Measurements from ENCODE around the gene VOPP1. TPM values are rescaled to one million over a fixed set of nuclear protein-coding genes. Genes with fewer than 3 reads are reported as not detected.
A peak's percentile ranks its signal among the peaks of the same experiment; 100 is the strongest.
"Not testable (repeated sequence)": the region's sequence is repeated elsewhere in the genome, so short reads cannot be mapped to it uniquely, and the experiment has no call there.

VOPP1 gene
- polyA plus RNA-seq (2011; rRNA removed) = 85.9 and 88.4 TPM in 2 replicates
- polyA minus RNA-seq (2011; rRNA and poly(A)+ RNA removed) = 107 and 127 TPM in 2 replicates

- ChIA-PET POLR2A (interaction anchor here (2.3 to 3.4 kb wide), 2 partner anchors 34 to 39 kb away, joined by 10 to 17 read pairs; no protein-coding TSS in a partner anchor), CTCF (interaction anchor here (0.7 to 2.1 kb wide), 4 partner anchors 13 to 293 kb away, joined by 3 to 7 read pairs (median 3); no protein-coding TSS in a partner anchor)
- DNase-seq (ENCODE audit: low read depth, low spot score) = no peak
- no peaks in the 10 kb centered on the region for H3K27me3 ChIP-seq (ENCODE audit: control insufficient read depth, insufficient read depth, low read length)
- no peak for TF ChIP-seq CTCF (IDR thresholded peaks at IDR 0.05; ENCODE audit: low read depth, low read length)
- H3K27ac ChIP-seq (ENCODE audit: low read depth, low read length) = peak within 1 kb of the TSS; percentile 90
- H3K4me3 ChIP-seq (ENCODE audit: low read depth, low read length) = peak within 1 kb of the TSS; percentile 82
- H3K9me3 ChIP-seq (ENCODE audit: control insufficient read depth, insufficient read depth, low read length) = peaks cover 4% of the 10 kb centered on the region; the same call in 1 of the 2 replicates
These were observed at the start of gene VOPP1 for GRCh38 chr7:55572378-55573233. TSS of gene VOPP1 (minus strand) at chr7:55572502. CDS start at chr7:55572324, 178 bp downstream.

- Histone ChIP-seq H3K9me3 (ENCODE audit: control insufficient read depth, insufficient read depth, low read length) (peaks cover 6% of the 10 kb centered on the region), H3K4me3 (ENCODE audit: low read depth, low read length) (no peak overlapping the region), H3K27ac (ENCODE audit: low read depth, low read length) (no peak overlapping the region), H3K27me3 (ENCODE audit: control insufficient read depth, insufficient read depth, low read length) (peaks cover 3% of the 10 kb centered on the region)
- no peak for TF ChIP-seq CTCF (IDR thresholded peaks at IDR 0.05; ENCODE audit: low read depth, low read length)
- CTCF ChIA-PET = no interaction called here
- no peak for DNase-seq (ENCODE audit: low read depth, low spot score)
- POLR2A ChIA-PET = no interaction called here
These were observed 46.6 kb upstream of the VOPP1 start for GRCh38 chr7:55618913-55619312.

GRCh38 chr7:55614365-55615064 is 42.2 kb upstream of the VOPP1 start:
- H3K9me3 ChIP-seq (ENCODE audit: control insufficient read depth, insufficient read depth, low read length); DNase-seq (ENCODE audit: low read depth, low spot score); CTCF ChIA-PET: not testable (repeated sequence)

GRCh38 chr7:55609726-55610125 is 37.4 kb upstream of the VOPP1 start:
- H3K27me3 ChIP-seq (ENCODE audit: control insufficient read depth, insufficient read depth, low read length); DNase-seq (ENCODE audit: low read depth, low spot score); H3K27ac ChIP-seq (ENCODE audit: low read depth, low read length); H3K9me3 ChIP-seq (ENCODE audit: control insufficient read depth, insufficient read depth, low read length); H3K4me3 ChIP-seq (ENCODE audit: low read depth, low read length); POLR2A ChIA-PET: not testable (repeated sequence)
- CTCF ChIA-PET = interaction anchor here (1.2 kb wide), 1 partner anchor 15 kb away, joined by 5 read pairs; no protein-coding TSS in a partner anchor

More at GRCh38 chr7:55614365-55615064, 42.2 kb upstream of the VOPP1 start:
- H3K27ac ChIP-seq (ENCODE audit: low read depth, low read length); H3K27me3 ChIP-seq (ENCODE audit: control insufficient read depth, insufficient read depth, low read length); POLR2A ChIA-PET; H3K4me3 ChIP-seq (ENCODE audit: low read depth, low read length): not testable (repeated sequence)

- DNase-seq (ENCODE audit: low read depth, low spot score); H3K9me3 ChIP-seq (ENCODE audit: control insufficient read depth, insufficient read depth, low read length); POLR2A ChIA-PET; CTCF ChIA-PET; H3K27me3 ChIP-seq (ENCODE audit: control insufficient read depth, insufficient read depth, low read length); H3K27ac ChIP-seq (ENCODE audit: low read depth, low read length); H3K4me3 ChIP-seq (ENCODE audit: low read depth, low read length): not testable (repeated sequence)
These were observed 33.4 kb upstream of the VOPP1 start for GRCh38 chr7:55605661-55606060.

- H3K27ac ChIP-seq (ENCODE audit: low read depth, low read length); H3K9me3 ChIP-seq (ENCODE audit: control insufficient read depth, insufficient read depth, low read length); H3K4me3 ChIP-seq (ENCODE audit: low read depth, low read length); DNase-seq (ENCODE audit: low read depth, low spot score); H3K27me3 ChIP-seq (ENCODE audit: control insufficient read depth, insufficient read depth, low read length); POLR2A ChIA-PET: not testable (repeated sequence)
- CTCF ChIA-PET = interaction anchor here (1.0 to 1.8 kb wide), 4 partner anchors 165 to 318 kb away, joined by 3 to 9 read pairs (median 4); no protein-coding TSS in a partner anchor
- peak; percentile 52 for TF ChIP-seq CTCF (IDR thresholded peaks at IDR 0.05; ENCODE audit: low read depth, low read length)
These were observed 25.7 kb upstream of the VOPP1 start for GRCh38 chr7:55597944-55598499.

- H3K9me3 ChIP-seq (ENCODE audit: control insufficient read depth, insufficient read depth, low read length); H3K4me3 ChIP-seq (ENCODE audit: low read depth, low read length); H3K27ac ChIP-seq (ENCODE audit: low read depth, low read length); H3K27me3 ChIP-seq (ENCODE audit: control insufficient read depth, insufficient read depth, low read length); DNase-seq (ENCODE audit: low read depth, low spot score); POLR2A ChIA-PET: not testable (repeated sequence)
- CTCF ChIA-PET = interaction anchor here (1.8 kb wide), 1 partner anchor 317 kb away, joined by 9 read pairs; no protein-coding TSS in a partner anchor
These were observed 25.0 kb upstream of the VOPP1 start for GRCh38 chr7:55597214-55597739.
